ENCODE data around the gene IKBKG. TPM values are rescaled to one million over a fixed set of nuclear protein-coding genes. Genes with fewer than 3 reads are reported as not detected.

IKBKG gene
- total and polyA plus RNA-seq, 2 of the 4 experiments (the other 2 are of a cell fraction): 16.5 to 38.2 TPM

GRCh38 chrX:154597221-154597620 lies 49.8 kb downstream of the IKBKG start:
- no peaks in the 10 kb centered on the region for H3K9me1 ChIP-seq (ENCODE audit: insufficient read depth, low read length)
- POLR2A ChIA-PET (ENCODE audit: unreplicated experiment): no interaction called here
- no peak overlapping the region for H2BK20ac ChIP-seq (ENCODE audit: low read depth, low read length)
- H3K79me1 ChIP-seq (ENCODE audit: low read depth in 1 of 2, low read length in 2 of 2): no peaks in the 10 kb centered on the region
- H2BK120ac ChIP-seq (ENCODE audit: low read depth, low read length): no peak overlapping the region
- H3K23ac ChIP-seq (ENCODE audit: low read depth, low read length): no peak overlapping the region
- in situ Hi-C loops (cut with MboI; ENCODE audit: low sequenced_read_pairs) (loop anchor here (25.0 kb wide), 1 partner anchor 140 kb away; no protein-coding TSS in a partner anchor), dilution Hi-C loops (cut with HindIII; ENCODE audit: low sequenced_read_pairs, unreplicated experiment) (no loop called here), intact Hi-C loops (cut with micrococcal nuclease) (no loop called here)
- no peak overlapping the region for H3K4ac ChIP-seq (ENCODE audit: low read depth, low read length)
- no peaks in the 10 kb centered on the region for H3K36me3 ChIP-seq (ENCODE audit: control insufficient read depth, insufficient read depth, low read length)
- H4K91ac ChIP-seq (ENCODE audit: insufficient read depth, low read depth, low read length): no peak overlapping the region
- no peak overlapping the region for H2AK5ac ChIP-seq (ENCODE audit: low read depth, low read length)
- DNase-seq (no peak), ATAC-seq (ENCODE audit: low read depth) (no peak)
- no peak overlapping the region for H3K18ac ChIP-seq (ENCODE audit: low read depth, low read length)
- WGBS, 2 experiments (ENCODE audit: extremely low coverage in 2 of 2, insufficient read length in 1 of 2): 60% methylated on average over 2 of the region's 12 CpGs; no CpG with 5 or more reads in 1 of the 2 experiments
- no peak overlapping the region for H3K9ac ChIP-seq (ENCODE audit: low read depth, low read length)
- H2AK9ac ChIP-seq (replicated peaks; ENCODE audit: low read depth, low read length, poor library complexity): no peak overlapping the region
- H2AFZ ChIP-seq (replicated peaks; ENCODE audit: low read length, poor library complexity): no peak overlapping the region
- no peak overlapping the region for H2BK15ac ChIP-seq (ENCODE audit: low read depth, low read length)
- H2BK5ac ChIP-seq (ENCODE audit: low read depth, low read length, poor library complexity, severe bottlenecking): no peak overlapping the region
- no peak overlapping the region for H3K4me3 ChIP-seq (ENCODE audit: insufficient read depth, low read depth, low read length)
- H3K4me2 ChIP-seq (ENCODE audit: low read depth, low read length): no peak overlapping the region
- no peak overlapping the region for H3K14ac ChIP-seq (replicated peaks; ENCODE audit: low read depth, low read length)
- no TSS peak for BruUV-seq (replicated peaks)
- CTCF ChIA-PET: no interaction called here
- no peak overlapping the region for H4K5ac ChIP-seq (ENCODE audit: low read depth, low read length)
- TF ChIP-seq RCOR1 (IDR thresholded peaks at IDR 0.05; ENCODE audit: insufficient replicate concordance, low read length): no peak
- TF ChIP-seq NFE2L2 (IDR thresholded peaks at IDR 0.05; ENCODE audit: low read depth, low read length): no peak
- no peak for TF ChIP-seq ELK1 (IDR thresholded peaks at IDR 0.05; ENCODE audit: borderline replicate concordance, low read depth, low read length)
- no peak for TF ChIP-seq RAD21 (IDR thresholded peaks at IDR 0.05; ENCODE audit: low read length)
- no peak for TF ChIP-seq CTCF (conservative IDR thresholded peaks at IDR 0.05; ENCODE audit: low read depth, low read length)
- no peak for TF ChIP-seq BHLHE40 (IDR thresholded peaks at IDR 0.05; ENCODE audit: low read depth, low read length)
- TF ChIP-seq MXI1 (IDR thresholded peaks at IDR 0.05; ENCODE audit: borderline replicate concordance, low read depth, low read length): no peak
- TF ChIP-seq RFX5 (IDR thresholded peaks at IDR 0.05; ENCODE audit: low read depth, low read length): no peak
- no peak for TF ChIP-seq MAFK (IDR thresholded peaks at IDR 0.05; ENCODE audit: low read depth, low read length)
- TF ChIP-seq USF2 (IDR thresholded peaks at IDR 0.05; ENCODE audit: low read depth, low read length): no peak
- no peak for TF ChIP-seq MAZ (IDR thresholded peaks at IDR 0.05; ENCODE audit: borderline replicate concordance, low read depth, low read length)
- no peak for TF ChIP-seq CHD1 (IDR thresholded peaks at IDR 0.05; ENCODE audit: low read depth, low read length)
- no peak for TF ChIP-seq POLR2A (IDR thresholded peaks at IDR 0.05; ENCODE audit: low read depth, low read length)
- no peak for TF ChIP-seq CEBPB (IDR thresholded peaks at IDR 0.05; ENCODE audit: low read depth, low read length)
- no peak for TF ChIP-seq FOS (IDR thresholded peaks at IDR 0.05; ENCODE audit: low read depth, low read length)
- TF ChIP-seq SMC3 (IDR thresholded peaks at IDR 0.05; ENCODE audit: low read depth, low read length): no peak
- H3K4me1 ChIP-seq (ENCODE audit: control insufficient read depth, insufficient read depth, low read length): no peaks in the 10 kb centered on the region; the same call in 1 of the 2 replicates
- H3K27ac ChIP-seq (ENCODE audit: insufficient read depth, low read length): no peak overlapping the region
- peaks cover 9% of the 10 kb centered on the region for H3K9me3 ChIP-seq (ENCODE audit: control insufficient read depth, insufficient read depth, low read length)
- no peaks in the 10 kb centered on the region for H4K20me1 ChIP-seq (ENCODE audit: insufficient read depth, low read length)
- no peak overlapping the region for H3K56ac ChIP-seq (ENCODE audit: extremely low read depth, insufficient read depth, low read length)
- peaks cover 19% of the 10 kb centered on the region for H3K27me3 ChIP-seq (ENCODE audit: control insufficient read depth, insufficient read depth, low read length)
- H4K8ac ChIP-seq (ENCODE audit: low read depth in 2 of 2, low read length in 2 of 2): no peak overlapping the region
